GM12873 (cell line): ENCODE data around the gene GJA5.

ENCODE experiments used
- TF ChIP-seq, protein P1 (sequence below): IDR thresholded peaks from 2 replicates; pipeline ENCODE4 v1.5.1; 2012; ENCODE audit warnings: low read depth, mild to moderate bottlenecking, moderate library complexity, low read length, control low read depth; ENCODE audit not compliant: insufficient read depth; ENCODE audit errors: missing control alignments

Gene GJA5

DNA sequence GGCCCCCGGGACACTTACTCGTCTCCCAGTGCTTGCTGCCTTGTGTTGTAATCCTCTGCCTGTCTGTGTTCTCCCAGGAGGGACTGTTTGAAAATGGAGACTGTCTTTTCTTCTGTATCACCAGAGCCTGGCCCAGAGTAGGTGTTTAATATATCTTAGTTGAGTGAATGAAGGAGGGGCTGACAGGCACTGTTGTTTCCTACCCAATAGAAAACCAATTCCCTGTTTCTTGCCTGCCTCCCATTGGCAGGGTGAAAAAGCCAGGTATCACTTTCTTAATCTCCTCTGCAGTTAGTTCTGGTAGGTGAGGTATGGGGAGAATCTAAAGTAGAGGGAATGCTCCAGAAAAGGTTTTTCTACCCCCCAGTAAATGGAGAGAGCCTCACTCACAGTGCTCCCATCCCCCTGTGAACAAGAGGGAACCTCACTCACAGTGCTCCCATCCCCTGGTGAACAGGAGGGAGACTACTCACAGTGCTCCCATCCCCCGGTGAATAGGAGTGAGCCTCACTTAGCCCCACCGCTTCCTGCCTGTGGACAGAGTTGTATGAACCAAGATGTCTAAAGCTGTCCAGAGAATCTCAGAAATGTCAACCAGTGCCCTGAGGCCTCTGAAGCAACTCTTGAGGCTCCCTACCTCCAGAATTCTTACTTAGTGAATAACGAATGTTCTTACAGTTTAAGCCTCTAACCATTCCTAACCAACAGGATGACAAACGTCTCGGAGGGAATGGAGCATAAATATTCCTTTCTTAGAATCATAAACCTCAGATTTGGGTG, at the start of gene GJA5:
Gene GJA5, minus strand, starts transcription at position 122 of the 780 bp plus-strand sequence. CDS start 1,364 bp downstream, outside the sequence.
- TF ChIP-seq, protein P1, sequence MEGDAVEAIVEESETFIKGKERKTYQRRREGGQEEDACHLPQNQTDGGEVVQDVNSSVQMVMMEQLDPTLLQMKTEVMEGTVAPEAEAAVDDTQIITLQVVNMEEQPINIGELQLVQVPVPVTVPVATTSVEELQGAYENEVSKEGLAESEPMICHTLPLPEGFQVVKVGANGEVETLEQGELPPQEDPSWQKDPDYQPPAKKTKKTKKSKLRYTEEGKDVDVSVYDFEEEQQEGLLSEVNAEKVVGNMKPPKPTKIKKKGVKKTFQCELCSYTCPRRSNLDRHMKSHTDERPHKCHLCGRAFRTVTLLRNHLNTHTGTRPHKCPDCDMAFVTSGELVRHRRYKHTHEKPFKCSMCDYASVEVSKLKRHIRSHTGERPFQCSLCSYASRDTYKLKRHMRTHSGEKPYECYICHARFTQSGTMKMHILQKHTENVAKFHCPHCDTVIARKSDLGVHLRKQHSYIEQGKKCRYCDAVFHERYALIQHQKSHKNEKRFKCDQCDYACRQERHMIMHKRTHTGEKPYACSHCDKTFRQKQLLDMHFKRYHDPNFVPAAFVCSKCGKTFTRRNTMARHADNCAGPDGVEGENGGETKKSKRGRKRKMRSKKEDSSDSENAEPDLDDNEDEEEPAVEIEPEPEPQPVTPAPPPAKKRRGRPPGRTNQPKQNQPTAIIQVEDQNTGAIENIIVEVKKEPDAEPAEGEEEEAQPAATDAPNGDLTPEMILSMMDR: no peak

DNA sequence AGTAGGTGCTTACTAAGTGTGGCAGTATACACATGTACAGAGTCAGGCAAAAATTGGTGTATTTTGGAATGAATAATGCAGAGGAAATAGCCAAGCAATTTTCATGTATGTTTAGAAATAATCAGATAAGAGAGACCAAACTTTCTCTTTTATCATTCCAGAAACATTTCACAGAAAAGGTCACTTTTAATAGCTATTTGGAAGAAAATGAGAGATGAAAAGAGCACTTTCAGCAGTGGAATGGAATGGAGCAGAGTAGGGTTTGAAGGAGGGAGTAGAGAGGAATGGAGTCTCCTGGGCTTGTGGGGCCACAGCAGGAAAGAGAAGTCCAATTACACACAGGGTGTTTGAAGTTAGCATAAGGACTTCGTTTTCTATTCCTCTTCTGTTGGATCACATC, 48.8 kb upstream of the GJA5 start:
- TF ChIP-seq, protein P1: no peak

DNA sequence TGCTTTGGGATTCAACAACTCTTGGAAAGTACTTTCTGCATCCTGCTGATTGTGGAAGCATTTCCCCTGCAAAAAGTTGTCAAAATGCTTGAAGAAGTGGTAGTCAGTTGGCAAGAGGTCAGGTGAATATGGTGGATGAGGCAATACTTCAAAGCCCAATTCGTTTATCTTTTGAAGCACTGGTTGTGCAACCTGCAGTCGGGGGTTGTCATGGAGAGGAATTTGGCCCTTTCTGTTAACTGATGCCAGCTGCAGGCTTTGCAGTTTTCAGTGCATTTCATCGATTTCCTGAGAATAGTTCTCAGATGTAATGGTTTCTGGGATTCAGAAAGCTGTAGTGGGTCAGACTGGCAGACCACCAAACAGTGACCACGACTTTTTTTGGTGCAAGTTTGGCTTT, 47.6 kb upstream of the GJA5 start:
- TF ChIP-seq, protein P1: no peak

DNA sequence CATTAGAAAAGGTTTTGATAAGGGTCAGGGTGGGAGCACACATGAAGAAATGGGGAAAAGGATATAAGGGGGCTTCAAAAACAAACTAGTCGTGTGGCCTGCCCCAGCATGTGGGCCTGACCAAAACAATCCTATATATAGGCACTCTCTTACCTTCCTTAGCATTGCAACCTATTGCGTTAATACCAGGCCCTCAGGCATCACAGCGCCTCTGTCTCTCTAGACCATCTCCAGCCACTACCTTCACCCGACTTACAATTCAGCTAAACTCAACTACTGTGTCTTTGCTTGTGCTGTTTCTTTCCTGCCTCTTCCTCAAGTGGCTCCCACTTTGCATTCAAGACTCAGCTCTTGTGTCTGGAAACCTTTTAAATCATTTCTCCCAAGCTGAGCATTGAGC, 47.0 kb upstream of the GJA5 start:
- TF ChIP-seq, protein P1: no peak

DNA sequence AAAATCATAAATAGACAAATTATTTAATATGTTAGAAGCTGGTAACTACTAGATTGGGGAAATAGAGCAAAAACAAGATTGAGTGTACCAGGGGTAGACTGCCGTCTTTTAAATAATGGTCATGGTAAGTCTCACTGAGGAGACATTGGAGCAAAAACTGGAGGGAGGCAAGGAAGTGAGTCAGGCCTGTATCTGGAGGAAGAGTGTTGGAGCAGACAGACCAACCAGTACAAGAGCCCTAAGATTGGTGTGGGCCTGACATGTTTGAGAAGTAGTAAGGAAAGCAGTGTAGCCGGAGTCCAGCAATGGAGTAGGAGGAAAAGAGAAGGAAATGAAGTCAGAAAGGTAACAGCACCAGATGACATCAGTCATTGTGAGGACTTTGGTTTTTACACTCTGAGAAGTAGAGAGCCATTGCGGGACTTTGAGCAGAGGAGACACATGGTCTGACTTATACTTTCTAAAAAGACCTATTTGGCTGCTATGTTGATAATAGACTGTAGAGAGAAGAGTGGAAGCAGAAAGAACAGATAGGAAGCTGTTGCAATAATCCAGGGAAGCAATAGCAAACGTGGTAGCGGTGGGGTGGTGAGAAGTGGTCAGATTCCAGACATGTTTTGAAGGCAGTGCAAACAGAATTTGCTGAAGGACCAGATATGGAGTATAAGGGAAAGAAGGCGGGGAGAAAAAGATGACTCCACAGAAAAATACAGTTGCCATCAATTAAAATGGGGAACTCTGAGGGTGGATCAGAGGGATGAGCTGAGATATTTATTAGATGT, 44.7 kb upstream of the GJA5 start:
- TF ChIP-seq, protein P1: no peak

DNA sequence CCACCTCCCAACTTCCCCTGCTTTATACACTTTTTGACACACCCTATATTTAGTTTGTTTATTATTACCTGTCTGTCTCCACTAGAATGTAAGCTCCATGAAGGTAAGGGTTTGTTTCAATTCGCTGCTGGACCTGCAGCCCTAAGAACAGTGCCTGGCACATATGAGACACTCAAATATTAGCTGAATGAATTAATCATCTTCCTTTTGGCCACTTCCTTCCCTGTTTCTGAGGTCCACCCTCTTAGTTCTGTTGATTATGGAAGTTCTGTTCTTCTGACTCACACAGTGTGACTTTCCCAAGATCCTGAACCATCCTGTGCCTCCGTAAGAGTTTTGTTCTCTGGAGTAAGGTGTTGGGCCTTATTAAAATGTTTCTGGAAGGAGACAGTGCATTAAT, 40.4 kb upstream of the GJA5 start:
- TF ChIP-seq, protein P1: no peak

DNA sequence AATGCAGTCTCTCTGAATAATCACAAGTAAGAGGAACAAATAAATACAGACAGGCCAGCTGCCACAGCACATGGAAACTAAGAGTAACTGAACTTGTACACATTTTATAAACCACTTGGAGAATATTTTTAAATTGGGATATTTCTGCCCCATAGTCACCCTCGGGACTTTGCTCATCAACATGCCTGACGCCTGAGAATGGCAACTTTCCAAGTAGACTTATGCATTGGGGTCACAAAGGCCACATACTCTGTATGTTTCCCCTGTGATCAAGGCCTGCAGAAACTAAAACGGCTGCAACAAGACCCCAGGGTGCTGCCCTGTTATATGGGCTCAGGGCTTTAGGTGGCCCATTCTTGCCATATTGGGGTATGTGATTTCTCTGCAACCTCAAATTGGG, 38.3 kb upstream of the GJA5 start:
- TF ChIP-seq, protein P1: no peak
